Activated CD4-positive, alpha-beta memory T cell treated with anti-CD3 and anti-CD28 coated beads for 36 hours (primary cell): ENCODE measurements around the gene SYDE1. TPM values are rescaled to one million over a fixed set of nuclear protein-coding genes. Genes with fewer than 3 reads are reported as not detected.

ENCODE experiments used
- CTCF ChIA-PET: fragments of 350-600 bp; sonication (Branson Sonifier 250); formaldehyde crosslinking; loops from one replicate; lab custom pipeline; 2021; ENCODE audit warnings: antibody characterized with exemption, inconsistent platforms; lab: Charles Lee
- POLR2A ChIA-PET: fragments of 350-600 bp; sonication (Branson Sonifier 250); formaldehyde crosslinking; loops from one replicate; lab custom pipeline; 2021; ENCODE audit warnings: antibody characterized with exemption; lab: Charles Lee
- DNase-seq: peaks from one replicate; pipeline ENCODE4 v3.0.0-alpha.2; 2020
- H3K27ac Mint-ChIP-seq: one replicate; pipeline ENCODE4 v1.8.0; 2021; ENCODE audit warnings: mixed read lengths
- H3K27me3 Mint-ChIP-seq: one replicate; pipeline ENCODE4 v1.8.0; 2021; ENCODE audit warnings: mixed read lengths
- H3K36me3 Mint-ChIP-seq: one replicate; pipeline ENCODE4 v1.8.0; 2021; ENCODE audit warnings: mixed read lengths
- H3K4me1 Mint-ChIP-seq: one replicate; pipeline ENCODE4 v1.8.0; 2021; ENCODE audit warnings: low read depth, mixed read lengths
- H3K4me3 Mint-ChIP-seq: one replicate; pipeline ENCODE4 v1.8.0; 2021; ENCODE audit warnings: mild to moderate bottlenecking, mixed read lengths
- H3K9me3 Mint-ChIP-seq: one replicate; pipeline ENCODE4 v1.8.0; 2021; ENCODE audit warnings: mixed read lengths
- intact Hi-C: fragments of 100-400 bp; cut with micrococcal nuclease; formaldehyde crosslinking; loops from one replicate; pipeline ENCODE4 v1.15.1; 2023
- total RNA-seq, 2 experiments: library from RNA; stranded (reverse); gene quantifications; one replicate each; pipeline ENCODE4 v1.2.3, GENCODE V29; 2021

The SYDE1 gene
- total RNA-seq, 2 experiments from 2014 or later = 0.31 to 0.53 TPM

- ChIA-PET POLR2A (interaction anchor here (0.7 kb wide), 1 partner anchor 466 kb away, joined by 3 read pairs; no protein-coding TSS in a partner anchor), CTCF (interaction anchor here (2.0 kb wide), 1 partner anchor 34 kb away, joined by 7 read pairs; no protein-coding TSS in a partner anchor)
- Mint-ChIP-seq H3K27ac (no peak overlapping the region), H3K36me3 (peaks cover 40% of the 10 kb centered on the region), H3K4me1 (peaks cover 10% of the 10 kb centered on the region), H3K9me3 (no peaks in the 10 kb centered on the region), H3K4me3 (no peak overlapping the region), H3K27me3 (no peaks in the 10 kb centered on the region)
- intact Hi-C loops = no loop called here
- DNase-seq = no peak
These were observed 13.2 kb downstream of the SYDE1 start for GRCh38 chr19:15120135-15121026.

- intact Hi-C loops = no loop called here
- peaks cover 14% of the 10 kb centered on the region for H3K4me1 Mint-ChIP-seq
- ChIA-PET POLR2A (no interaction called here), CTCF (no interaction called here)
- no peaks in the 10 kb centered on the region for H3K27me3 Mint-ChIP-seq
- peaks cover 34% of the 10 kb centered on the region for H3K36me3 Mint-ChIP-seq
- H3K9me3 Mint-ChIP-seq = no peaks in the 10 kb centered on the region
- H3K27ac Mint-ChIP-seq = no peak overlapping the region
- DNase-seq = no peak
- H3K4me3 Mint-ChIP-seq = no peak overlapping the region
These were observed 15.3 kb downstream of the SYDE1 start for GRCh38 chr19:15122331-15123030.

- intact Hi-C loops = no loop called here
- no peak overlapping the region for H3K27ac Mint-ChIP-seq
- H3K36me3 Mint-ChIP-seq = peaks cover 30% of the 10 kb centered on the region
- peaks cover 14% of the 10 kb centered on the region for H3K4me1 Mint-ChIP-seq
- ChIA-PET CTCF (interaction anchor here (1.2 to 1.5 kb wide), 2 partner anchors 27 to 54 kb away, joined by 5 read pairs; no protein-coding TSS in a partner anchor), POLR2A (interaction anchor here (1.3 kb wide), 1 partner anchor 23 kb away, joined by 4 read pairs; no protein-coding TSS in a partner anchor)
- H3K9me3 Mint-ChIP-seq = no peaks in the 10 kb centered on the region
- H3K4me3 Mint-ChIP-seq = no peak overlapping the region
- H3K27me3 Mint-ChIP-seq = no peaks in the 10 kb centered on the region
- no peak for DNase-seq
These were observed 16.1 kb downstream of the SYDE1 start for GRCh38 chr19:15123031-15123890.

- Mint-ChIP-seq H3K4me3 (peak overlapping the region; percentile 100), H3K27ac (peak overlapping the region; percentile 99), H3K27me3 (no peaks in the 10 kb centered on the region), H3K9me3 (no peaks in the 10 kb centered on the region), H3K4me1 (peaks cover 15% of the 10 kb centered on the region), H3K36me3 (peaks cover 23% of the 10 kb centered on the region)
- DNase-seq = no peak
- intact Hi-C loops = no loop called here
- ChIA-PET POLR2A (interaction anchor here (0.6 to 1.3 kb wide), 2 partner anchors 24 to 263 kb away, joined by 3 to 4 read pairs; no protein-coding TSS in a partner anchor), CTCF (interaction anchor here (1.1 to 1.5 kb wide), 3 partner anchors 26 to 53 kb away, joined by 3 to 5 read pairs (median 5); no protein-coding TSS in a partner anchor)
These were observed 16.7 kb downstream of the SYDE1 start for GRCh38 chr19:15123900-15124299.

GRCh38 chr19:15124572-15125231, 17.5 kb downstream of the SYDE1 start:
- H3K27me3 Mint-ChIP-seq = no peaks in the 10 kb centered on the region
- H3K4me1 Mint-ChIP-seq = peaks cover 22% of the 10 kb centered on the region
- ChIA-PET CTCF (interaction anchor here (1.0 to 1.5 kb wide), 5 partner anchors 23 to 255 kb away, joined by 3 to 6 read pairs (median 5); partner anchors contain the start of gene AKAP8), POLR2A (interaction anchor here (0.5 to 1.3 kb wide), 3 partner anchors 25 to 262 kb away, joined by 3 to 5 read pairs (median 4); no protein-coding TSS in a partner anchor)
- no peaks in the 10 kb centered on the region for H3K9me3 Mint-ChIP-seq
- intact Hi-C loops = loop anchor here (1.0 kb wide), 3 partner anchors 255 to 713 kb away; partner anchors contain the start of gene AKAP8
- peak overlapping the region; percentile 99 for H3K27ac Mint-ChIP-seq
- H3K36me3 Mint-ChIP-seq = peaks cover 15% of the 10 kb centered on the region
- peak; percentile 27 for DNase-seq
- peak overlapping the region; percentile 100 for H3K4me3 Mint-ChIP-seq

GRCh38 chr19:15125232-15126067, 18.2 kb downstream of the SYDE1 start:
- intact Hi-C loops = loop anchor here (1.0 kb wide), 3 partner anchors 254 to 712 kb away; partner anchors contain the start of gene AKAP8
- H3K4me1 Mint-ChIP-seq = peaks cover 30% of the 10 kb centered on the region
- H3K27me3 Mint-ChIP-seq = no peaks in the 10 kb centered on the region
- CTCF ChIA-PET = interaction anchor here (1.0 to 1.7 kb wide), 4 partner anchors 24 to 254 kb away, joined by 3 to 12 read pairs (median 5); partner anchors contain the start of gene AKAP8
- DNase-seq = peak; percentile 99
- no peaks in the 10 kb centered on the region for H3K9me3 Mint-ChIP-seq
- H3K4me3 Mint-ChIP-seq = peak overlapping the region; percentile 100
- POLR2A ChIA-PET = no interaction called here
- peaks cover 13% of the 10 kb centered on the region for H3K36me3 Mint-ChIP-seq
- peak overlapping the region; percentile 99 for H3K27ac Mint-ChIP-seq

GRCh38 chr19:15126131-15126910, 19.1 kb downstream of the SYDE1 start:
- peaks cover 30% of the 10 kb centered on the region for H3K4me1 Mint-ChIP-seq
- H3K27ac Mint-ChIP-seq = no peak overlapping the region
- POLR2A ChIA-PET = no interaction called here
- peaks cover 5% of the 10 kb centered on the region for H3K36me3 Mint-ChIP-seq
- intact Hi-C loops = no loop called here
- no peak for DNase-seq
- no peaks in the 10 kb centered on the region for H3K9me3 Mint-ChIP-seq
- H3K4me3 Mint-ChIP-seq = peak overlapping the region; percentile 3
- CTCF ChIA-PET = interaction anchor here (0.7 to 1.7 kb wide), 5 partner anchors 25 to 429 kb away, joined by 3 to 12 read pairs (median 4); partner anchors contain the start of gene AKAP8
- H3K27me3 Mint-ChIP-seq = no peaks in the 10 kb centered on the region

GRCh38 chr19:15128162-15128770, 21.1 kb downstream of the SYDE1 start:
- no peaks in the 10 kb centered on the region for H3K36me3 Mint-ChIP-seq

GRCh38 chr19:15129856-15130585, 22.8 kb downstream of the SYDE1 start:
- intact Hi-C loops = no loop called here
- Mint-ChIP-seq H3K9me3 (no peaks in the 10 kb centered on the region), H3K27me3 (no peaks in the 10 kb centered on the region), H3K27ac (peak overlapping the region; percentile 59), H3K4me1 (peaks cover 20% of the 10 kb centered on the region), H3K4me3 (no peak overlapping the region), H3K36me3 (no peaks in the 10 kb centered on the region)
- POLR2A ChIA-PET = no interaction called here
- peak; percentile 55 for DNase-seq
- CTCF ChIA-PET = interaction anchor here (0.9 to 1.2 kb wide), 2 partner anchors 19 to 28 kb away, joined by 4 read pairs; no protein-coding TSS in a partner anchor

More at GRCh38 chr19:15128162-15128770, 21.1 kb downstream of the SYDE1 start:
- H3K4me3 Mint-ChIP-seq = no peak overlapping the region
- ChIA-PET POLR2A (no interaction called here), CTCF (interaction anchor here (1.2 to 1.5 kb wide), 2 partner anchors 27 to 37 kb away, joined by 3 to 4 read pairs; no protein-coding TSS in a partner anchor)
- H3K27ac Mint-ChIP-seq = no peak overlapping the region
- DNase-seq = no peak
- H3K27me3 Mint-ChIP-seq = no peaks in the 10 kb centered on the region
- no peaks in the 10 kb centered on the region for H3K9me3 Mint-ChIP-seq
- intact Hi-C loops = no loop called here
- H3K4me1 Mint-ChIP-seq = peaks cover 30% of the 10 kb centered on the region
